Aorta (tissue), 5 donors: ENCODE data around the gene OOSP3. TPM values are rescaled to one million over a fixed set of nuclear protein-coding genes. Genes with fewer than 3 reads are reported as not detected.

Experiments
- ATAC-seq: fragments of 200-7000 bp; cut with Tn5 transposase; one replicate; pipeline ENCODE4 v1.9.1; 2022; ENCODE audit warnings: moderate library complexity; ENCODE audit not compliant: low FRiP score
- DNase-seq, 2 donors: peaks; one replicate each; pipeline ENCODE4 v3.0.0-alpha.2; 2020
- H3K27ac ChIP-seq, 2 donors: one replicate each; pipeline ENCODE4 v1.5.1; 2013; ENCODE audit warnings: low read length in 2 of 2, mild to moderate bottlenecking in 2 of 2, moderate library complexity in 2 of 2, control low read depth in 1 of 2, inconsistent platforms in 1 of 2, low read depth in 1 of 2
- H3K27me3 ChIP-seq, 2 donors: one replicate each; pipeline ENCODE4 v1.6.1; 2013; ENCODE audit warnings: control low read depth in 1 of 2, low read length in 1 of 2, mild to moderate bottlenecking in 1 of 2, moderate library complexity in 1 of 2; ENCODE audit not compliant: insufficient read depth in 2 of 2, control insufficient read depth in 1 of 2
- H3K36me3 ChIP-seq, 2 donors: one replicate each; pipeline ENCODE4 v1.6.1; 2013; ENCODE audit warnings: control low read depth in 1 of 2, low read length in 1 of 2, mild to moderate bottlenecking in 1 of 2; ENCODE audit not compliant: insufficient read depth in 2 of 2, control insufficient read depth in 1 of 2
- H3K4me1 ChIP-seq, 2 donors: one replicate each; pipeline ENCODE4 v1.6.1; 2013; ENCODE audit warnings: low read length in 2 of 2, control low read depth in 1 of 2, mild to moderate bottlenecking in 1 of 2, moderate library complexity in 1 of 2; ENCODE audit not compliant: insufficient read depth in 2 of 2, control insufficient read depth in 1 of 2
- H3K4me3 ChIP-seq, 2 donors: one replicate each; pipeline ENCODE4 v1.5.1; 2013; ENCODE audit warnings: low read length in 2 of 2, control low read depth in 1 of 2, mild to moderate bottlenecking in 1 of 2
- H3K9me3 ChIP-seq: one replicate; pipeline ENCODE4 v1.6.1; 2013; ENCODE audit warnings: mild to moderate bottlenecking, low read length; ENCODE audit not compliant: control insufficient read depth
- WGBS, 2 donors: extraction: QIAGEN DNeasy Blood & Tissue Kit; methylation state at CpG; one replicate each; pipeline ENCODE4 v1.1.7; 2013; 5-methylcytosine and 5-hydroxymethylcytosine counted together
- intact Hi-C, 2 donors: fragments of 100-400 bp; cut with DNase I; formaldehyde crosslinking; loops; one replicate each; pipeline versions ENCODE4 v1.14.2 to v1.15.0; 2022
- long read RNA-seq, 2 donors: library from polyadenylated mRNA; unstranded; transcript quantifications; one replicate each; pipeline ENCODE4 v2.0.0, GENCODE V29; 2020 to 2021
- polyA plus RNA-seq, 2 donors: library from polyadenylated mRNA; stranded (reverse); fragments of 200-250 nt; gene quantifications; one replicate each; pipeline ENCODE4 v1.2.3, GENCODE V29; 2013
- total RNA-seq, 2 donors: library from RNA; stranded (reverse); fragmentation: NEBNext Ultra II Directional; extraction: Animal tissue kit (Norgen Biotek cat#: 25700); gene quantifications; one replicate each; pipeline ENCODE4 v1.2.1, GENCODE V29; 2021
- donor health status: healthy with polysubstance abuse.
- donor health status: Bipolar disorder and iron deficiency.
- donor health status: DM: no; HTN: no; CAD: no.
- donor health status: DM: no; HTN: no; CAD: no.
- donor health status: DM: yes; HTN: yes; CAD: no.

The OOSP3 gene, protein sequence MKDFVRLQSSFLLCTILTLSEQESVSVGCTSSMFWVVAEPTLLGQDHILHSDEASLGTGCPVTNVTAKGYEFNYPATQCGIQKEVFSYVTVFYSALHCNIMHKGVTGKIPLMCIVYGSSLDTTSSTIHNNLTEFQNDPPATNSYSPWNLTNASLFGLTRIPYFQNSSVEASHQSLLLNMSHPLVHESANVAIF
- total RNA-seq (not detected), polyA plus RNA-seq (not detected)
- long read RNA-seq, donor 1: 0 reads
- long read RNA-seq, donor 2: 0 reads

DNA sequence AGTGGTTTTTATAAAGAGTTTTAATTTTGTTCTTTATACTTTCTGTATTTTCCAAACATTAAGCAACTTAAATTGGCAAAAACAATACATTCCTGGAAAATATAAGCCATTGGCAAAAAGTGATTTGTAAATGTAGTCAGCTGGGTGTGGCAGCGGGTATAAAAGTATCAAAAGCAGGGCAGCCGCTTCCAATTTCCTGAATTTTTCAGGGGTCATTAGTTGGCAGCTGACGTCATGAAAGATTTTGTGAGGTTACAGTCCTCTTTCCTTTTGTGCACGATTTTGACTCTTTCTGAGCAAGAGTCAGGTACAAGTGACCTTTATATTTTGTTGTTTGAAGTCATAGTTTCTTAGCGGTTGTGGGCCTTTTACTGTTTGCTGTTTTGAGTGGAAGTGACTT lies at the start of gene OOSP3:
TSS of gene OOSP3 (plus strand) at position 208 of the 400 bp plus-strand sequence. CDS start at position 235, 27 bp downstream.
- H3K36me3 ChIP-seq: no peaks in the 10 kb centered on the region
- H3K27ac ChIP-seq: no peak within 1 kb of the TSS
- H3K9me3 ChIP-seq: no peaks in the 10 kb centered on the region
- no peak within 1 kb of the TSS for H3K4me3 ChIP-seq
- WGBS, 2 donors: 63 to 74% methylated on average over 5 of the region's 5 CpGs
- DNase-seq (no peak), ATAC-seq (no peak)
- H3K4me1 ChIP-seq: no peaks in the 10 kb centered on the region
- intact Hi-C loops: no loop called here
- no peaks in the 10 kb centered on the region for H3K27me3 ChIP-seq

DNA sequence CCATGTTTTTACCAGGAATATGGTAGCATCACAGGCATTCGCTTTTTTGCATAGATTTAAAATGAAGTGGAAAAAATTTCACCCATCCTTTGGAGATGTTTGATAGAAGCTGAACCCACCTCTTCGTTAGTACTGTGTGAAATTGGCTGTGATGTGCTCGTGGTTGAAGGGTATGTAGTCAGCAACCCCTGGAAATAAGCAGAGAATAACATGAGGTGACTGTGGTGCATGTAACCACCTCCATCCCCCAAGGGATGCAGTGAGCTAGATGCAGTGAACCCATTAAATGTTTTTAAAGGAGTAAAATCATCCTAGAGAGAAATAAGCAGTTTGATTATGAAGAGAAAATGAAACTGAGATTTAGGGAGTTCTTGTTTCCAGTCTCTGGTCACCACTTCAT lies 49.2 kb upstream of the OOSP3 start:
- H3K27me3 ChIP-seq: no peaks in the 10 kb centered on the region
- no peaks in the 10 kb centered on the region for H3K36me3 ChIP-seq
- intact Hi-C loops: loop anchor here in 1 of 2 donors (10.0 kb wide), 1 partner anchor 425 kb away; no protein-coding TSS in a partner anchor
- H3K4me3 ChIP-seq: no peak overlapping the region
- H3K27ac ChIP-seq: no peak overlapping the region
- H3K9me3 ChIP-seq: no peaks in the 10 kb centered on the region
- H3K4me1 ChIP-seq: no peaks in the 10 kb centered on the region
- no peak for ATAC-seq
- no peak for DNase-seq
- 78 to 84% methylated on average over 3 of the region's 3 CpGs for WGBS, 2 donors

DNA sequence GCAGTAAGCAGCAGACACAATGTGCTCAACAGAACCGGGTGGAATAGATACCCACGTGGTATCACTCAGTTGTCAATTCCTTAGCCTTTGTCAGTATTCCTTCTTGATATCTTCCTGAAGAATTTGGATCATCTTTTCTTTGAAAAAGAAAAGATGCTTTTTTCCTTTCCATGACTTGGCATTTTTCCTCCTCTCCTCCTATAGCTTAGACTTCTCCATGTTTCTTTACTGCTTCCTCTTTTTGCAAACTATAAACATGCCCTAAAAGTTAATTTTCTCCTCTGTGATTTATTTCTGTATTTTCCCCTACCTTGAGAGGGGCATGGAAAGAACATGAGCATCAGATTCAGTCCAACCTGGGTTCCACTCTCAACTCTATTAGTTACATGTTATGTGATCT lies 45.0 kb upstream of the OOSP3 start:
- DNase-seq (no peak), ATAC-seq (no peak)
- Histone ChIP-seq H3K27ac (no peak overlapping the region), H3K4me1 (no peaks in the 10 kb centered on the region), H3K36me3 (no peaks in the 10 kb centered on the region), H3K4me3 (no peak overlapping the region), H3K27me3 (no peaks in the 10 kb centered on the region), H3K9me3 (no peaks in the 10 kb centered on the region)
- intact Hi-C loops: no loop called here
- 84% methylated on average over 2 of the region's 2 CpGs for WGBS, 2 donors

DNA sequence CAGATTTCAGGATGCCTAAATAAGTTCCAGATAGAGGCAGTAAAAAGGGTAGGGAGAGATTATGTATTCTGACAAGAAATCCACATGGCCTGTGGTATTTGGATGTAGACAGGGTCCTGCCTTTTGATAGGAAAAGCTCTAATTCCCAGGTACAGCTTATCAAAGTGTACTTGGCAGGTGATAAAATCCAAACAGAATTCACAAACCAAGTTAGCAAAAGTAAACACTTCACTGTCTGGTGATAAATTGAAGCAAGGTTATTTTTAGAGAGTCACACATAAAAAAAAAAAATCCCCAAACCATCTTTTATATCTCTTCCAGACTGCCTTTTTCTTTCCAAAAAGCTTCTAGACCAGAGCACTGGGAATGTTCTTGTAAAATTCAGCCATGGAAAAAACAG lies 39.0 kb upstream of the OOSP3 start:
- Histone ChIP-seq H3K27ac (no peak overlapping the region), H3K36me3 (no peaks in the 10 kb centered on the region), H3K4me1 (no peaks in the 10 kb centered on the region), H3K4me3 (no peak overlapping the region), H3K27me3 (no peaks in the 10 kb centered on the region), H3K9me3 (no peaks in the 10 kb centered on the region)
- intact Hi-C loops: no loop called here
- DNase-seq (no peak), ATAC-seq (no peak)

DNA sequence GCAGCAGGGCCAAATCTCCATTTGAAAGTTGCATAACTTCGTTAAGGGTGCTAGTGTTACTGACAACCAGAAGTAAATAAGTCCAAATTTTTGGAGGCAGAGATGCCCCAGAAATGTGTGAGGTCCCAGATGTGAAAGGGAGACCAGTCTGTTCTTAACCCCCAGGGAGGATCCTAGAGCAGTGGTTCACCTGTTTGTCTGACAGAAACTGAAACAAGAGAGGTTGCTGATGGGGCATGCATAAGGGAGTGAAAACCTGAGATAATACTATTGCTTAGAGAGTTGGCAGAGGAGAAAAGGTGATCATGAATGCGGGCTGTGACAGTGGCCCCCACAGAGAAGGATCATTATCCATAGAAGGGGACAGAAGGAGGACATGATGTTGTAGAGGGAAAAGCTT lies 37.1 kb upstream of the OOSP3 start:
- 92 to 93% methylated on average over 2 of the region's 2 CpGs for WGBS, 2 donors
- Histone ChIP-seq H3K9me3 (no peaks in the 10 kb centered on the region), H3K27me3 (no peaks in the 10 kb centered on the region), H3K4me1 (no peaks in the 10 kb centered on the region), H3K36me3 (no peaks in the 10 kb centered on the region), H3K4me3 (no peak overlapping the region), H3K27ac (no peak overlapping the region)
- intact Hi-C loops: no loop called here
- no peak for ATAC-seq
- DNase-seq: no peak

DNA sequence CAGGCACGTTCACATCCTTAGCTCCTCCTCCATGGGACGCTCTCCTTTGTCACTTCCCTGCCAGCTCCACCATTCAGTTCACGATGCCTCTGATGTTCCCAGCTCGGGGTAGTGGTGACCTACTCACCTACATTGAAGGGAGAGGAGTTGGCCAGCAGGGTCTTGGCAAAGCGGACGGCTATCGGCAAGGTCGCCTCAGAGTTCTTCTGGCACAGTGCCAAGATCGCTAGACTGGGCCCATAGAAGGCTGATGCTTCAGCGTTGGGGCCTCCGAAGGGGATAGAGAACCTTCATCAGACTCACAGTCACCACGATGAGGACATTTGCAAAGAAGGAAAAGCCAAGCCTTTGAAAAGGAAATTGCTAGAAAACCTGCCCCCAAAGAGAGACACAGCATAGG lies 36.3 kb upstream of the OOSP3 start:
- H3K4me3 ChIP-seq: no peak overlapping the region
- H3K9me3 ChIP-seq: no peaks in the 10 kb centered on the region
- no peaks in the 10 kb centered on the region for H3K27me3 ChIP-seq
- intact Hi-C loops: no loop called here
- DNase-seq (no peak), ATAC-seq (no peak)
- WGBS, 2 donors: 81% methylated on average over 12 of the region's 12 CpGs
- H3K27ac ChIP-seq: no peak overlapping the region
- H3K36me3 ChIP-seq: no peaks in the 10 kb centered on the region
- no peaks in the 10 kb centered on the region for H3K4me1 ChIP-seq

DNA sequence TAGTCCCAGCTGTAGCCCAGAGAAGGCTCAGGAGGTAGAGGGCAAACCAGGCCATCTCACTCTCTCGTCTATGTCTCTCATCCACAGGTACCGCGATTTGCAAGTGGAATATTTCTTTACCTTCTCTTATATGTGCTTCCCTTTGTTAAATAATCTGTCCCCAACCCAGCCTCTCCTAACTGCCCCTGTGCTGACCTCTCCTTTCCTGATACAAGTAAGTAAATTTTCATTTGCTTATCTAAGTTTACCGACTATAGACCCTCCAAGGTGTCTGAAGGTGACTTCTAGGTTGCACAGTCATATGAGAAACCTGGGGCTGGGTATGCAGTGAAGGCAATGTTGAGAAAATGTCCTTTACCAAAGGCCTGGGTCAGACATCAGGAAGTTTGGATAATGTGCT lies 33.2 kb upstream of the OOSP3 start, which contains the start of gene CBLIF:
TSS of gene CBLIF (minus strand) at position 101 of the 400 bp plus-strand sequence. CDS start at position 55, 46 bp downstream.
- H3K27ac ChIP-seq: no peak within 1 kb of the TSS
- no peaks in the 10 kb centered on the region for H3K27me3 ChIP-seq
- DNase-seq: no peak
- no peak for ATAC-seq
- H3K4me3 ChIP-seq: no peak within 1 kb of the TSS
- WGBS, 2 donors: 73% methylated on average over 4 of the region's 4 CpGs
- intact Hi-C loops: no loop called here
- H3K4me1 ChIP-seq: no peaks in the 10 kb centered on the region
- H3K9me3 ChIP-seq: no peaks in the 10 kb centered on the region
- no peaks in the 10 kb centered on the region for H3K36me3 ChIP-seq

DNA sequence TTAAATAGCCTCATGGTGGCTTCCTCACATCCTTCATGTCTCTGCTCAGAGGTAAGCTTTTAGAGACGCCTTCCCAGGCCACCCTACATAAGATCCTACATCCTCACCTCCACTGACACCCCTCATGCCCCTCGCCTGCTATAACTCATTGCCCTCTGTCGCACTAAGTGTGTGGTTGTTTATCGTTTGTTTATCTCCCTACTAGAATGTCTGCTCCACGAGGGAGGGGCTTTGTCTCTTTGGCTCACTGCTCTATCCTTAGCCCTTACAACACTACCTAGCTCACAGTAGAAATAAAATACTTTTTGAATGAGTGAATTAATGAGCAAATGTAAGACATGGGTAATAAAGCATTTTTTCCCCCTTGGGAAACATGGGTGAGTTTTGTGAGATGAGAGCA lies 32.0 kb upstream of the OOSP3 start:
- Histone ChIP-seq H3K36me3 (no peaks in the 10 kb centered on the region), H3K27me3 (no peaks in the 10 kb centered on the region), H3K4me1 (no peaks in the 10 kb centered on the region), H3K9me3 (no peaks in the 10 kb centered on the region), H3K4me3 (no peak overlapping the region), H3K27ac (no peak overlapping the region)
- WGBS, 2 donors: 50 to 66% methylated on average over 5 of the region's 5 CpGs
- intact Hi-C loops: no loop called here
- DNase-seq (no peak), ATAC-seq (no peak)

DNA sequence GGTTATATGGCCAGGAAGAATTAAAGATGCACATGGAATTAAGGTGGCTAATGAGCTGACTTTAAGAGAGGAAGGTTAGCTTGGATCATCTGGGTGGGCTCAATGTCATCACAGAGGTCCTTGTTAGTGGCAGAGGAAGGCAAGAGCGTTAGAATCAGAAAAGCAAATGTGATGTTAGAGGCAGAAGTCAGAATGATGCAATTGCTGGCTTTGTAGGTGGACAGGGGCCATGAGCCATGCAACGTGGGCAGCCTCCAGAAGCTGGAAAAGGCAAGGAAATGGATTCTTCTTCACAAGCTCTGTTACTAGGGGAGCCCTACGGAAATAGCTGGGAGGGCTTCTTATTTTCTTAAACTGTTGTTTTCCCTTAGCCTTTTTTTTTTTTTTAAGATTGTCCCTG lies 31.0 kb upstream of the OOSP3 start:
- intact Hi-C loops: no loop called here
- no peak overlapping the region for H3K27ac ChIP-seq
- H3K4me3 ChIP-seq: no peak overlapping the region
- no peaks in the 10 kb centered on the region for H3K27me3 ChIP-seq
- H3K9me3 ChIP-seq: no peaks in the 10 kb centered on the region
- WGBS, 2 donors: 70 to 82% methylated on average over 3 of the region's 3 CpGs
- H3K4me1 ChIP-seq: no peaks in the 10 kb centered on the region
- DNase-seq (no peak), ATAC-seq (no peak)
- H3K36me3 ChIP-seq: no peaks in the 10 kb centered on the region
